ENCODE data around the gene FBN2.

GRCh38 chr5:128300181-128300580, 237.9 kb downstream of the FBN2 start:
- TF ChIP-seq RAD21 (conservative IDR thresholded peaks at IDR 0.05) (no peak), POLR2AphosphoS5 (IDR thresholded peaks at IDR 0.05) (no peak), CTCF (IDR thresholded peaks at IDR 0.05; ENCODE audit: poor library complexity, severe bottlenecking) (no peak), REST (IDR thresholded peaks at IDR 0.05; ENCODE audit: borderline replicate concordance) (no peak), EP300 (conservative IDR thresholded peaks at IDR 0.05; ENCODE audit: poor library complexity, severe bottlenecking) (no peak), EZH2 (IDR thresholded peaks at IDR 0.05; ENCODE audit: borderline replicate concordance, insufficient read depth, low read length, poor library complexity, severe bottlenecking) (no peak), TAF1 (IDR thresholded peaks at IDR 0.05; ENCODE audit: low read depth) (no peak)
